ENCODE data around the gene PREX1. TPM values are rescaled to one million over a fixed set of nuclear protein-coding genes. Genes with fewer than 3 reads are reported as not detected.

PREX1 gene
- total and polyA plus RNA-seq, 9 donors: 3.8 to 13.6 (median 6.7) TPM

DNA sequence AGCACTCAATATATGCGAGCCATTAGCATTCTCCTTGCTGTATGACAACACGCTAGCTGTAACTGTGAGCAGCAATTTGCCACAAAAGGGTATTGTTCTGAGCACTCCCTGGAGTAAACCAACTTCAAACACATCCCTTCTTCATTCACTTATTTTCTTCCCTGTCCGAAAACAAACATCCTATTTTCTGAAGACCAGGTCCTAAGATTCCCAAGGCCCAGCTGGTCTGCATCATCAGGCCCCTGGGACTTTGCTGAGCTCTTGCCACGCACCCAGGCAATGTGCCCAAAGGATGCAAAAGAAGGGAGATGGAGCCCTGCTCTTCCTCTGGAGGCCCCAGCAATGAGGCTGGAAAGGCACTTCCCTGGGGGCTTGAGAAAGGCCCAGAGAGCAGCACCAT lies 118.1 kb downstream of the PREX1 start:
- Histone ChIP-seq H3K4me3 (no peak overlapping the region), H3K27me3 (no peaks in the 10 kb centered on the region), H3K4me1 (ENCODE audit: insufficient read depth) (no peaks in the 10 kb centered on the region), H3K27ac (no peak overlapping the region), H3K36me3 (no peaks in the 10 kb centered on the region), H3K9me3 (no peaks in the 10 kb centered on the region)
- 80 to 86% (median 84%) methylated on average over 4 of the region's 4 CpGs for WGBS, 3 donors
- TF ChIP-seq POLR2A (IDR thresholded peaks at IDR 0.05) (no peak), CTCF (IDR thresholded peaks at IDR 0.05) (no peak), EP300 (IDR thresholded peaks at IDR 0.05) (no peak)
- intact Hi-C loops (cut with DNase I): no loop called here
- no peak for DNase-seq

DNA sequence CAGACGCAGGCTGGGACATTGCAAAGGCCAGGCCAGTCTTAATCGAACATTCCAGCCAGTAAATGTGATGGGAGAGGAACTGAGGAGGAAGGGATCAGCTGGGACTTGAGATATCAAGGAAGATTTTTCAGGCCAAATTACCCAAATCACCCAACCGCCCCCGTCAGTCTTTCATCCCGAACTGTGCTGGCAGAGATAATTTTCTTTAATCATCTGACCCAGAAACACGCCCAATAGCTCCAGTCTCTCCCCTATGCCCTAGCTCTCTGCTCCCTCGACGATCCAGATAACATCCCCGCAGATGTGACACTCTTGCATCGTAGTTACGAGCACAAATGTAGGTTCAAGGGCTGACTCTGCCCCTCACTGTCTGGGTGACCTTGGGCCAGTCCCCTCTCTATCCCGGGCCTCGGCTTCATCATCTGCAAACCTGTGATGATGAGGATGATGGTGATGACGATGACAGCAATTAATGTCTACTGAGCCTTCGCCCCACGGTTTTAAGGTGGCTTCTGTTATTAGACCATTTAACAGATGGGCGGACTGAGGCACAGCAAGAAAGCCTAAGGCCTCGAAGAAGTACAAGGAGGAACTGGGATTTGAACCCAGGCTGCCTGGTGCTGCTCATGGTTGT lies 118.6 kb downstream of the PREX1 start:
- Histone ChIP-seq H3K27me3 (no peaks in the 10 kb centered on the region), H3K9me3 (no peaks in the 10 kb centered on the region), H3K4me3 (no peak overlapping the region), H3K27ac (no peak overlapping the region), H3K4me1 (ENCODE audit: insufficient read depth) (no peaks in the 10 kb centered on the region), H3K36me3 (no peaks in the 10 kb centered on the region)
- intact Hi-C loops (cut with DNase I): no loop called here
- DNase-seq: no peak
- TF ChIP-seq CTCF (IDR thresholded peaks at IDR 0.05) (no peak), EP300 (IDR thresholded peaks at IDR 0.05) (no peak), POLR2A (IDR thresholded peaks at IDR 0.05) (no peak)
- WGBS, 3 donors: 85 to 89% (median 89%) methylated on average over 18 of the region's 18 CpGs

DNA sequence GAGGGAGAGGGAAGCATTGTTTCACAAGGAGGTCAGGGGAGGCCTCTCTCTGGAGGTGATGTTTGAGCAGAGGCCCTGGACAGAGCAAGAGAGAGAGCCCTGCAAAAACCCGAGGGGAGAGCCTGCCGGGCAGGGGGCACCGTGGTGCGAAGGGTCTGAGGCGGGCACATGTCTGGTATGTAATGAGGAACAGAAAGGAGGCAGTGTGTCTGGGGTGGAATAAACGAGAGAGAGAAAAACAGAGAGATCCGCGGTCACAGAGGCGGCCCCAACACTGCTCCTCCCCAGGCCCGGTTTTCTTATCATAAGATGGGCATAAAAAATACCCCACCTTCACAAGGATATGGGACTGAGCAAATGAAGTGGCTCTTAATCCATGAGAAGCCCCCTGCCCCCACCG lies 119.2 kb downstream of the PREX1 start:
- intact Hi-C loops (cut with DNase I): no loop called here
- WGBS, 3 donors: 82 to 84% (median 83%) methylated on average over 11 of the region's 11 CpGs
- no peak overlapping the region for H3K27ac ChIP-seq
- no peak overlapping the region for H3K4me3 ChIP-seq
- H3K36me3 ChIP-seq: no peaks in the 10 kb centered on the region
- no peaks in the 10 kb centered on the region for H3K27me3 ChIP-seq
- DNase-seq: no peak
- H3K4me1 ChIP-seq (ENCODE audit: insufficient read depth): peaks cover under 1% of the 10 kb centered on the region
- TF ChIP-seq CTCF (IDR thresholded peaks at IDR 0.05): no peak
- TF ChIP-seq POLR2A (IDR thresholded peaks at IDR 0.05): no peak
- no peak for TF ChIP-seq EP300 (IDR thresholded peaks at IDR 0.05)
- H3K9me3 ChIP-seq: no peaks in the 10 kb centered on the region

DNA sequence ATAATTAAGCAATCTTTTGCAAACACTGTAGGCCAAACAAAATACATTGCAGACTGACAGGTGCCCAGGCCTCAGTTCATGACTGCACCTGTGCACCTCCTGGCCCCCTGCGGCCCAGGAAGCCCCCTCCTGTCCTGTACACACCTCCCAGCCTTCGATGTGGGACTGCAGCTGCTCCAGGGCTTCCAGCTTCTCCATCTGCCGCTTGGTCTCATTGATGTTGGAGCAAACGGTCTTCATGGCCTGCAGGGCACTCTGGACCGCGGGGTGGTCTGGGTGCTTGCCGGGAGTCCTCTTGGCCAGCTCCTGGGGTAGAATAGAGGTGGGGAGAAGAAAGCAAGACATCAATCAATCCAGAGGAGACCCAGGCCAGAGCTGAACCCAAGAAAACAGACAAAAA lies 119.7 kb downstream of the PREX1 start:
- peaks cover 6% of the 10 kb centered on the region for H3K4me1 ChIP-seq (ENCODE audit: insufficient read depth)
- no peaks in the 10 kb centered on the region for H3K36me3 ChIP-seq

More for the DNA sequence above, 119.7 kb downstream of the PREX1 start:
- TF ChIP-seq EP300 (IDR thresholded peaks at IDR 0.05) (no peak), POLR2A (IDR thresholded peaks at IDR 0.05) (no peak), CTCF (IDR thresholded peaks at IDR 0.05) (no peak)
- no peaks in the 10 kb centered on the region for H3K9me3 ChIP-seq
- intact Hi-C loops (cut with DNase I): no loop called here
- no peak overlapping the region for H3K4me3 ChIP-seq
- WGBS, 3 donors: 92 to 95% (median 94%) methylated on average over 7 of the region's 7 CpGs
- H3K27me3 ChIP-seq: no peaks in the 10 kb centered on the region
- H3K27ac ChIP-seq: no peak overlapping the region
- no peak for DNase-seq

Measured in ovary (tissue), 9 donors.